HG03520 (cell line): ENCODE measurements around the gene IGFBP3.
"Not testable (repeated sequence)": the region's sequence is repeated elsewhere in the genome, so short reads cannot be mapped to it uniquely, and the experiment has no call there.

ENCODE experiments used
- ATAC-seq: cut with Tn5 transposase; IDR thresholded peaks from one replicate; pipeline ENCODE4 v1.9.1; 2021; ENCODE audit warnings: mild to moderate bottlenecking, moderate library complexity; ENCODE audit not compliant: unreplicated experiment

Gene IGFBP3, protein sequence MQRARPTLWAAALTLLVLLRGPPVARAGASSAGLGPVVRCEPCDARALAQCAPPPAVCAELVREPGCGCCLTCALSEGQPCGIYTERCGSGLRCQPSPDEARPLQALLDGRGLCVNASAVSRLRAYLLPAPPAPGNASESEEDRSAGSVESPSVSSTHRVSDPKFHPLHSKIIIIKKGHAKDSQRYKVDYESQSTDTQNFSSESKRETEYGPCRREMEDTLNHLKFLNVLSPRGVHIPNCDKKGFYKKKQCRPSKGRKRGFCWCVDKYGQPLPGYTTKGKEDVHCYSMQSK

DNA sequence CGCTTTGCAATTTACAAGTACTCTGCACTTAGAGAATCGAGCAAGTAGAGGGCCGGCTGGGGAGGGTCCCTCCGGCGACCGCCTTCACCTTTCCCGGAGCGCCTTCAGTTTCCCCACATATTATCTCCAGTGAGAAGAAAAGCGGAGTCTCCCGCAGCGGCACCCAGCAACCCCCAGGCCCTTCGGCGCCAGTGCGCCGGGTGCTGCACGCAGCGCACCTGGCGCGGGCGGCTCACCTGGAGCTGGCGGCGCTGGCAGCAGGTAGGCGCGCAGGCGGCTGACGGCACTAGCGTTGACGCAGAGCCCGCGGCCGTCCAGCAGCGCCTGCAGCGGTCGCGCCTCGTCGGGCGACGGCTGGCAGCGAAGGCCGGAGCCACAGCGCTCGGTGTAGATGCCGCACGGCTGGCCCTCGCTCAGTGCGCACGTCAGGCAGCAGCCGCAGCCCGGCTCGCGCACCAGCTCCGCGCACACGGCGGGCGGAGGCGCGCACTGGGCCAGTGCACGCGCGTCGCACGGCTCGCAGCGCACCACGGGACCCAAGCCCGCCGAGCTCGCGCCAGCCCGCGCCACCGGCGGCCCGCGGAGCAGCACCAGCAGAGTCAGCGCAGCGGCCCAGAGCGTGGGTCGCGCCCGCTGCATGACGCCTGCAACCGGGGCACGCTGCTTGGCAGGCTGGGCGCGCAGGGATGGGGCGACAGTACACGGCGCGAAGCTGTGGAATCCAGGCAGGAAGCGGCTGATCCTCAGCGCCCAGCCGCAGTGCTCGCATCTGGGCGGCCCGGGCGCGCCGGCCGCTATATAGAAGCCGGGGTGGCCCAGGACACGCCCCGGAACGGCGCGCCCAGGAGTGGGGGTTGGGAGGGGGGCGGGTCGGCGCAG is at the start of gene IGFBP3:
Gene IGFBP3 (minus strand): TSS at position 771 of the 879 bp plus-strand sequence. CDS start 132 bp downstream, at position 639.
- ATAC-seq, result no peak

DNA sequence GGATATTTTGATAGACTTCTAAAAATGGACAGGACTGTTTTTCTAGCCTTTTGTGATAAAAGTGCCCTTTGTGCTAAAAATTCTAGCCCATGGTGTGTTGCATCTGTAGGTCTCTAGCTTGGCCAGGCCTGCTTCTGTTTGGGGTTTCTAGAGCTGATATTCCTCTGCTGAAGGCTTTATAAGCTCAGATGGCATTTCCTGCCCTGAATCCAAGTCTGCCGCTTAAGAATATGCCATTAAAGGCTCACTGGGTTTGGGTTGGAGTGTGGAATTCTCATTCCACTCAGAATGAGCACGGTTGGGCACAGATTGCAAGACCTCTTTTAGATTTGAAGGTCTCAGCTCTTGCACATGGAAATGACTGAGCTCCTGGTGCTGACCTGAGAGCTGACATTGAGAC is 49.4 kb upstream of the IGFBP3 start:
- no peak for ATAC-seq

DNA sequence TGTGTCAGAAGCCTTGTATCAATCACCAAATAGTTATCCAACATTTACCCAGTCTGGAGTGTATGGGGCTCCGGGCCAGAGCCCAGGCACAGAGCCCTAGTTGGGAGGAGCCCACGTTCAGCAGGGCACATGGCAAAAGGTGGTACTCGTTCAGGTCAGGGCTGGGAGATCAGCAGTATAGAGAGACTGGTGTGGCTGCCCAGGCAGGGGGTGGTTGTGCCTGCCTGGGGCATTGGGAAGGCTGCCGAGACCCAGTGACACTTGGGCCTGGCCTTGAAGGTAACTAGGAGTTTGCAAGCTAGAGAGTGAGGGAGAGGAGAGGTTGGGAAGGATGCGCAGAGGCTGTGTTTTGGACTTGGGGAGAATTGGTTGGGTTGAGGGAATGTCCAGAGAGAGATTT is 48.9 kb upstream of the IGFBP3 start:
- ATAC-seq, result no peak

DNA sequence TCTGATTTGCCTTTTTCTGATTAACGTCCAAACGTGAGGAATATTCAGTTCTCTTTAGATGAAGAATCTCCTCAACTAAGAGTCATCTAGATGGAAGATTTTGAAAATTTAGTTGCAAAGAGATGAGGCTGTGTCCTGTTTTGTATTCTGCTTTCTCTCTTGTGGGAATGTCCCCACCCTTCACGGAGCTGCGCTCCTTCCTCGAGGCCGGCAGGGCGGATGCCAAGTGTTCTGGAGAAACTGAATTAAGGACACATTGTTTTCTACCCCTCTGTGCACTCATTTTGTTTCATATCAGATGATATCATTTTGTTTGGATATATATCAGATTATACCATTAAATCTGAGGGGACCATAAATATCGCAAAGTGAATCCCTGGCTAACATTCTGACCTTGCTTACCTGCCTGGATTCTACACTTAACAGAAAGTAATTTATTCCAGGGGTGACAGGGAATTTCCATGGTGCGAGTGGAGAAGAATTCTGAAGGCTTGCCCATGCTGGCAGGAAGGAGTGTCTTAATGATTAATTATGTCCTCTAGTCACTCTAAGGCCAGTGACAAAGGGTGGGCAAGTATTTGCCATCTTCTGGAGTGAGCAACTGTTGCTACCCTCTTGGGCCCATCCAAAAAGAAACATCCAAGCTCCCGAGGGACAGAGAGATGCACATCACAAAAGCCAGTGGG is 47.9 kb upstream of the IGFBP3 start:
- no peak for ATAC-seq

DNA sequence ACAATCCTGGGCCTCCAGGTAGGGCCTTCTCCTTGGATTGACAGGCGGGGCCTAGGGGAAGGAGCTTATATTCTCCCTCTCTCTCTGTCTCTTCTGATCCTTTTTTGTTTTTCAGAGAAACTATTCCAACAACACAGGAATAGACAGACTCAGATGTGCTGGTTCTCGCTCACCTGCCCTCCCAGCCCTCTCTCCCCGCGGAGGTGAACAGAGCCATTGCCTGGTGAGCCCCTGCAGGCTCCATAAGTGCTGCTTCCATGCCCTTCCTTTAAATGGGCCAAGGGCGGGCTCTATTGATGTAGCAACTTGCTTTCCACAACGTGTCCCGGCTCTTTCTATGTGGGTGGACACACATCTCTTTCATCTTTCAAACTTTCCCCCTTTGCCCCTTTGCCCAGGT is 47.2 kb upstream of the IGFBP3 start:
- ATAC-seq, result no peak

DNA sequence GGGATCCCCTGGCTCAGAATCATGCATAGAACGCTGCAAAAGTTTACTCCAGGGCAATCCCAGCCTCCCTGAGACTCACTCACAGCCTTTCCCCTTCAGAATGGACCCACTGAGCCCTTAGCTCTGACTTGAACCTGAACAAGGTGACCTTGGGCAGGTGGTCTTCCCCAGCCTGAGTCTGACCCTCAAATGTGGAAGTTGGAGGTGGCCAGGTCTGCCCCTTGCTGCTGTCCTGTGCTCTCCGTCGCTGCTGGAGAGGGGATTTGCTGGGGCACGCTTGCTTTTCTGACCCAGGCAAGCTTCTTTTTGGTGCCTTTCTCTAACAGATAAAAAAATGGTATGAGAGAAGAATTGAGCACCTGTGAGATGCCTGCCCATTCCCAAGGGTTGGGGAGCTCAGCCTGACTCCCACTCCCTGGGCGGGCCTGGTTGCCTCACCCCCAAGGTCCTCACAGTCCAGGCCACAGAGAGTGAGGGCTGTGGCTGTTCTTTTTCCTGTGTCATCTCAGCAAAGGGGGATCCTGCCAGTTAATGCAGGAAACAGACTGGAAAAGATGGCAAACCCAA is 46.6 kb upstream of the IGFBP3 start:
- no peak for ATAC-seq

DNA sequence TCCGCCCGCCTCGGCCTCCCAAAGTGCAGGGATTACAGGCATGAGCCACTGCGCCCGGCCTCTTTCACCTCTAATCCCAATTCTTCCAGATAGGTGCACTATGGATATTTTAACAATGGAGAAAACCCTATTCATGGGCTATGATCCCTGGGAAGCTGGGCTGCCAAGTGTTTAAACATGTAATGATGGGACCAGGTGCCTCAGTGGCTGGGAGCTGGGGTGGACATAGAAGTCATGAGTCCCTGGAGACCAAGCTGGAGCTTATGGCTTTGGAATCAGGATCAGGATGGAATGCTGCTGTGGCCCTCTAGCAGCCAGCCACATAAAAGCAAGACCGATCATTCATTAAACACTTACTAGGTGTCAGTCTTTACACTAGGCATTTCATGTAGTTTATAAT is 41.8 kb upstream of the IGFBP3 start:
- ATAC-seq, result no peak

DNA sequence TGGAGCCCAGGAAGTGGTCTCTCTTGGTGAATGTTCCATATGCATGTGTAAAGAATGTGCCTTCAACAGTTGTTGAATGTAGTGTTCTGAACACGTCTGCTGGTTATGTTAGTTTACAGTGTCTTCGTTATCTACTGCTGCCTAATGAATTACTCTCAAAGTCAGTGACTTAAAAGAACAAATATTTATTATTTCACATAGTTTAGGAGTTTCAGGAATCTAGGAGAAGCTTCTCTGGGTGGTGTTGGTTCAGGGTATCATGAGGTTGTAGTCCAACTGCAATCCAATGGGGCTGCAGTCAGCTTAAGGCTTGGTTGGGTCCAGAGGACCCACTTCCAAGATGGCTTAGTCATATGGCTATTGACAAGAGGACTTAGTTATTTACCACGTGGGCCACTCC is 36.6 kb upstream of the IGFBP3 start:
- ATAC-seq, result no peak

DNA sequence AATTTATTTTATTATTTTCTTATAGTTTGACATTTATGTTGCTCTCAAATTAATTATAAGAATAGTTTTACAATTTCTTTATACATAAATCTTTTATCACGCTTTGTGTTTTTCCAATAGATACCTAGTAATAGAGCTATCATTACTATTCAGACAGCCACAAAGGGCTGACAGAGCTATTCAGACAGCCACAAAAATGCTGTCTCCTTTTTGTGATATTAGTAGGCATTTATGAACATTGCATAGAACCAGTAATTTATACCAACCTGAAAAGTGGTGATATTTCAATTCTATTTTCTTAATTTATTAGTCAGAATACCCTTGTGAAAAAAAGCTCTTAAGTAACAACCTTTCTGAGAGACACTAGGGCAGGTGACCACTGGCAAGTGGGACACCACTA is 34.2 kb upstream of the IGFBP3 start:
- ATAC-seq, result no peak

DNA sequence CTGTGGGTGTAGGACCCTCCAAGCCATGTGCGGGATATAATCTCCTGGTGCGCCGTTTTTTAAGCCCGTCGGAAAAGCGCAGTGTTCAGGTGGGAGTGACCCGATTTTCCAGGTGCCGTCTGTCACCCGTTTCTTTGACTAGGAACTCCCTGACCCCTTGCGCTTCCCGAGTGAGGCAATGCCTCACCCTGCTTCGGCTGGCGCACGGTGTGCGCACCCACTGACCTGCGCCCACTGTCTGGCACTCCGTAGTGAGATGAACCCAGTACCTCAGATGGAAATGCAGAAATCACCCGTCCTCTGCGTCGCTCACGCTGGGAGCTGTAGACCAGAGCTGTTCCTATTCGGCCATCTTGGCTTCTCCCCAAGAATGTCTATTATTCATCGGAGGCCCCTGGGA is 32.0 kb upstream of the IGFBP3 start:
- ATAC-seq, result not testable (repeated sequence)

DNA sequence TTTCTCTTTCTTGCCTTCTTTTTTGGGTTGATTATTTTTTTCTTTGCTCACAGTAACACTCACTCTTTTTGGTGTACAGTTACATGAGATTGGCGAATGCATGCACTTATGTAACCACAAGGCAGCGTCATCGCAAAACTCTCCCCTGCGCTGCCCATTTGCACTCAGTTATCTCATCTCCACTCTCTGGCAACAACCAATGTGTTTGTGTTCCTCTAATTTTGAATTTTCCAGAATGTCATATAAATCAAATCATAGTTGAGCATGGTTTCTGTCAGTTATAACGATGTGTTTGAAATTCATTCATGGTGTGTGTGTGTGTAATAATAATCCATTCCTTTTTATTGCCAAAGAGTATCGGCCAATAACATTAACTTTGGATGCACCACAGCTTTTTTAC is 23.0 kb upstream of the IGFBP3 start:
- ATAC-seq, result no peak

DNA sequence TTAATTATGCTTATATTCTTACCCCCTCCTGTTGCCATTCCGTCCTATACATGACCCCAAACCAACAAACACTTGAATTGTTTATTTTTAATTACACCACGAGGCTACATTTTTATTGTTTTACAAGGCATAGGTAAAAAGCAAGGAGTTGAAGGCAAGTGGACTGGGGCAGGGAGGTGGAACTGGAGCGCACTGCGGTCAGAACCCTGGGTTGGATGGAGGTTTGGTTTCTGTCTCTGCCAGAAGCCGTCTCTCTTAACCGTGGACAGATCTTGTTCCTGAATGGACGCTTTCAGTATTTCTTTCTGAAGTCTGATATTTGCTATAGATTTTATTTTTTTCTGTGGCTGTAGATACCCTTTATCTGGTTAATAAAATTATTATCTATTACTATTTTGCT is 19.9 kb upstream of the IGFBP3 start:
- no peak for ATAC-seq

DNA sequence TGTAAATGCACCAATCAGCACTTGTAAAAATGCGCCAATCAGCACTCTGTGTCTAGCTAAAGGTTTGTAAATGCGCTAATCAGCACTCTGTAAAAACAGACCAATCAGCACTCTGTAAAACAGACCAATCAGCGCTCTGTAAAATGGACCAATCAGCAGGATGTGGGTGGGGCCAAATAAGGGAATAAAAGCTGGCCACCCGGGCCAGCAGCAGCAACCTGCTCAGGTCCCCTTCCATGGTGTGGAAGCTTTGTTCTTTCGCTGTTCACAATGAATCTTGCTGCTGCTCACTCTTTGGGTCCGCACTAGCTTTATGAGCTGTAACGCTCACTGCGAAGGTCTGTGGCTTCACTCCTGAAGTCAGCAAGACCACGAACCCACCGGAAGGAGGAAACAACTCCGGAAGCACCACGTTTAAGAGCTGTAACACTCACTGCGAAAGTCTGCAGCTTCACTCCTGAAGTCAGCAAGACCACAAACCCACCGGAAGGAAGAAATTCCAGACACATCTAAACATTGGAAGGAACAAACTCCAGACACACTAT is 19.2 kb upstream of the IGFBP3 start:
- ATAC-seq, result not testable (repeated sequence)

DNA sequence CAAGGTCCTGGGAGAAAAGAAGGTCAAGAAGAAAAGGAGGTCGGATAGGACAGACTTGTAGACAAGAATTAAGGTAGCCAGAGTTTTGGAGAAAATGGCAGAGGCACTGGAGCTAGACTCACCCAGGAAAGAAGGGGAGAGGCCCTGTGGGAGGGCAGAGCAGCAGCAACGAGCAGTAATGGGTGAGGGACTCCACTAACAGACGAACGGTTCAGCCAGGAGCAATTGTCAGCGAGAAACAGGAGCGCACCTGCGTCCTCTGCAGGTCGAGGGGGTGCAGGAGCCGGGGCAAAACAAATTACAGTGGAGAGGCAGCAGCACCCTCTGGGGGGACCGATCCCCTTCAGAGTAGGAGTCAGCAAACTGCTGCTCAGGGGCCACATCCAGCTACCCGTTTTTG is 18.5 kb upstream of the IGFBP3 start:
- ATAC-seq, result no peak

DNA sequence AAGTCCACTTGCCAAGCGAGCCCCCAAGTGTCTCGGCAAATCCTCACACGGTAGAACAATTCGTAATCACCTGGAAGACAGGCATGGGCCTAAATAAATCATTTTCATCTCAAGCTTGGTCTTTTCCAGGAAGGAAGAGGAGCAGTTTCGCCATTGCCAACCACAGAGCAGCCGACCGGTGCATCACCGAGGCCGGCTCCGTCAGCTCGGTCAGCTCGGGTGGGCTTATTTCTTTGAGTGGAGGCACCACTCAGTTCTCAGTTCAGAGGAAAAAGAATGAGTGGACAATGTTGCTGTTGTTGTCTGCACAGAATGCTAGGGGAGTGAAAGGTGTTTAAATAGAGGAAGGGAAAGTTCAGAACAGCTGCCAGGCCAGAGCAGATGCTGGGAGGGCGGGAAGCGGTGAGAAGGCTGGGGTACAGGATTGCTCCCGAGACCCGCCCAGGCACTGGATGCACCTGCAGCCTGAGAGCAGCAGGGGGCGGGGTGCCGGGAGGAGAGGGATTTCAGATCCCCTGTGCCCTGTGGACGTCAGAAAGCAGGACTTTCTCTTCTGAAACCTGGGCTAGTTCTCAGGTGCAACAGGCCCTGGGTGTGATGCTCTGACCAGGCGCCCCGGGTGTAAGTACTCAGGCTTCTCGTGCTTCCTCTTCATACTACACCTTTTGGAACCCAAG is 17.7 kb upstream of the IGFBP3 start:
- ATAC-seq, result no peak

DNA sequence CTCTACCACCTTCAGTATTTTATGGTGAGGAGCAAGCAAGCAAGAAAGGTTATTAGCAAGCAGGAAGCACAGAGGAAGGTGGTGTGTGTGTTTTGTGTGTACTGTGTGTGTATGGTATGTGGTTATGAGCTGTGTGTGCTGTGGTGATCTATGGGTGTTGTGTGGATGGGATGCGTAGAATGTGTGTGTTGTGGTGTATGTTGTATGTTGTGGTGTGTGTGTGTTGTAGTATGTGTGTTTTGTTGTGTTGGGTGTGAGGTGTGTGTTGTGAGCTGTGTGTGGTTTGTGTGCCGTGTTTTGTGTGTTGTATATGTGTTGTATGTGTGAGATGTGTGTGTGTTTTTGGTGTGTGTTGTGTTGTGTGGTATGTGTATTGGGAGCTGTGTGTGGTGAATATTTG is 16.8 kb upstream of the IGFBP3 start:
- no peak for ATAC-seq

DNA sequence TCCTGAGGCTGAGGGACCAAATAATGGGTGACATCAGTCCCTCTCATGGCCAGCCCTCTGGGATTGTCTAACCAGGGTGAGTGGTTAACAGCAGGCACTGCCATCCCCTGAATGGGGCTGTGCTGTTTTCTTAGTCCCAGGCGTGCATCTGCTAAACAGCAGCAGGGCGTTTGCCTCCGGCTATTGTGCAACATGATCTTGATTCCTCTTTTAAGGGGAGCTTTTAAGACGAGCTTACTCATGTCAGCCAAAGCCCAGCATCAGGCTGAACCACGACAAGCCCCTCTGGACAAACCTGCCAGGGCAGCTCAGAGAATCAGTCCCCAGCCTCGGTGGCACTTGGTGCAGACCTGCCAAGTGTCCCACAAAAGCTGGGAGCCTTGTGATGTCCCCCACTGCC is 16.2 kb upstream of the IGFBP3 start:
- ATAC-seq, result no peak

DNA sequence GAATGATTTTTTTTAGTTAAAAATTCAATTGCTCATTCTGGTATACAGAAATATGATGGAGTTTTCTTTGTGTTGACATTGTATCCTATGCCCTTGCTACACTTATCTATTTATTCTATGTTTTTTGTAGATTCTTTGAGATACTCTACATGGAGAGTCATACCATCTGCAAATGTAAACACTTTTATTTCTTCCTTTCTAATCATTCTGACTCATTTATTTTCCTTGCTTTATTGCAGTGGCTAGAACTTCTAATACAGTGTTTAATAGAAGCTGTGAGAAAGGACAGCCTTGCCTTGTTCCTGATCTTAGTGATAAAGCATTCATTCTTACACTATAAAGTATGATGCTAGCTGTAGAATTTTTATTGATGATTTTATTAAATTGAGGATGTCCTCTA is 9.9 kb upstream of the IGFBP3 start:
- no peak for ATAC-seq

DNA sequence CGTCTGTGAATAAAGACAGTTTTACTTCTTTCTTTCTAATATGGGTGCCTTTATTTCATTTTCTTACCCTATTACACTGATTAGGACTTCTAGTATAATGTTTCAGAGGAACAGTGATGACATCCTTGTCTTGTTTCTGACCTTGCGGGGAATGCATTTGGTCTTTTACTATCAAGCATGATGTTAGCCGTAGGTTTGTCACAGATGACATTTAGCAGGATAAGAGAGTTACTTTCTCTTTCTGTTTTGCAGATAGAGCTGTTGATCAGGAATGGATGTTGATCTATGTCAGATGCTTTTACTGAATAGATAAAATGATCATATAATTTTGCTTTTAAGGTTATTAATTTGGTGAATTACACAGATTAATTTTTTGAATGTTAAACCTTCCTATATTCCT is 6.6 kb upstream of the IGFBP3 start:
- no peak for ATAC-seq

DNA sequence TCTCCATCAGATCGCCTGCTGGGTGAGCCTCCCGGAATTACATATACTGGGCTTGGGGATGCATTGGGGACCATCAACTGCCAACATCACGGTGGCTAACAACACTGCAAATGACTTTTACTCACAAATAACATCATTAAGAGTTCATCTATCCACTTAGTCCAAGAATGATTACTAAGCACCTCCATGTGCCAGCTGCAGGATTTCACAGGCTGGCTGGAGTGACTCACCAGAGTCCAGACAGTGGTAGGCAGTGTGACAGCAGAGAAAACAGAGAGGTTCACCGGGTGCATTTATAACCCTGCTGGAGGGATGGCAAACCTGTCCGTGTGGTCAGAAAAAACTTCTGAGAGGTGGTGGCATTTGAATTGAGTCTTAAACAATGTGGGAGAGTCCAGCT is 3.2 kb upstream of the IGFBP3 start:
- no peak for ATAC-seq

DNA sequence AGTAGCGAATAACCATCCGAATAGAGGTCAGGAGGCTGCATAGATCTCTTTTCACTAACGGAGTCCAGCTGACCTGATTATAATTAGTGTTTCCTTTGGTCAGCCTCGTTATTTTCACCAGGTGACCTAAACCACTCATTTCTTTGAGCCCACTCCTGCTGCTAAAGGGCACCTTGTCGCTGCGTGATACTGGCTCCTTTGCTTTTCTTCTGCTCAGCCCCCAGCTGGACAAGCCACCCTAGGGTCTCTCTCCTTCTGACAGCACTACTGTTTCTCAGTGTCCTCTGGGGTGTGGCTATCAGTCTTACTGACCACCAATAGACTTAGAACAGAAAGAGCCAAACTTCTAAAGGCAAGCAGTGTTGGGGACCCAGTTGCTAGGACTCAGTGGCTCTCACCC is 2.7 kb upstream of the IGFBP3 start:
- ATAC-seq, result no peak
